ENCODE results near the gene RAB5B. TPM values are rescaled to one million over a fixed set of nuclear protein-coding genes. Genes with fewer than 3 reads are reported as not detected.
"Not testable (repeated sequence)": the region's sequence is repeated elsewhere in the genome, so short reads cannot be mapped to it uniquely, and the experiment has no call there.

The RAB5B gene
- polyA plus RNA-seq, 3 donors: 149 to 175 (median 158) TPM

DNA sequence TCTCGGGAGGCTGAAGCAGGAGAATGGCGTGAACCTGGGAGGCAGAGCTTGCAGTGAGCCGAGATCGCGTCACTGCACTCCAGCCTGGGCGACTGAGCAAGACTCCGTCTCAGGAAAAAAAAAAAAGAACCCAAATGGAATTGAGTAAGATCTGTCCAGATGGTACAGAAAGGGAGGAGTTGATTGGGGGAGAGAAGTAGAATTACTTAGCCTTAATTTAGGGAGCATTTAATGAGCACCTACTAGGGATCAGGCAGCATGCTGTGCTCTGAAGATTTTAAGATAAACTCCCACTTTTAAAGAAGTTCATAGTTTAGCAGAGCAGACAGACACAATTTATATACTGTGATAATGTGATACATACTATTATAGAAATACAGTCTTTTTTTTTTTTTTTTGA is 4.5 kb downstream of the RAB5B start:
- DNase-seq: no peak

DNA sequence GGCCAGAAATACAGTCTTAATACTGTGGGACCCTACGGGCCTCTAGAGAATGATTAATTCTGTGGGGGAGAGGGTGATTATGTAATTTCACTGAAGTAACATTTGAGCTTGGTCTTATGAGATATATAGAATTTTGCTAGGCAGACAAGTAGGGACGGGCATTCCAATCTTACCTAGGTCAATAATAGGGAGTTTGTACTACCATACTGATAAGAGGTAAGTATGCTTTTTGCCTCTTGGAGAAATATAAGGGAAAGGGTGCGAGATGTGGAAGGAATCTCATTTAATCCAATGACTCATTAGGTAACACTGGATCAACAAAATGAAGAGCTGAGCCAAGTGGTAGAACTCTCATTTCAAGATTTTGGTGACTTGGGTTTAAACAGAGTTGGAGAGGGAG is 5.2 kb downstream of the RAB5B start:
- DNase-seq: no peak

DNA sequence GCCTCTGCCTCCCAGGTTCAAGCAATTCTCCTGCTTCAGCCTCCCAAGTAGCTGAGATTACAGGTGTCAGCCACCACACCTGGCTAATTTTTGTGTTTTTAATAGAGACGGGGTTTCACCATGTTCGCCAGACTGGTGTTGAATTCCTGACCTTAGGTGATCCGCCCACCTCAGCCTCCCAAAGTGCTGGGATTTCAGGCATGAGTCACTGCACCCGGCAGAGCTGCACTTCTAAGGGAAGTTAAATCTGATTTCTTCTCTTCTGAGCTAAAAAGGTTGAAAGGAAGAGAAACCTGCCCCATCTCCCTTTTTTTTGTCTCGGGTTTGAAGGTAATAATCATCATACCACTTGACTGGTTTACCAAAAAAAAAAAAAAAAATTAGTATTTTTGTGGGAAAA is 8.0 kb downstream of the RAB5B start:
- not testable (repeated sequence) for DNase-seq

DNA sequence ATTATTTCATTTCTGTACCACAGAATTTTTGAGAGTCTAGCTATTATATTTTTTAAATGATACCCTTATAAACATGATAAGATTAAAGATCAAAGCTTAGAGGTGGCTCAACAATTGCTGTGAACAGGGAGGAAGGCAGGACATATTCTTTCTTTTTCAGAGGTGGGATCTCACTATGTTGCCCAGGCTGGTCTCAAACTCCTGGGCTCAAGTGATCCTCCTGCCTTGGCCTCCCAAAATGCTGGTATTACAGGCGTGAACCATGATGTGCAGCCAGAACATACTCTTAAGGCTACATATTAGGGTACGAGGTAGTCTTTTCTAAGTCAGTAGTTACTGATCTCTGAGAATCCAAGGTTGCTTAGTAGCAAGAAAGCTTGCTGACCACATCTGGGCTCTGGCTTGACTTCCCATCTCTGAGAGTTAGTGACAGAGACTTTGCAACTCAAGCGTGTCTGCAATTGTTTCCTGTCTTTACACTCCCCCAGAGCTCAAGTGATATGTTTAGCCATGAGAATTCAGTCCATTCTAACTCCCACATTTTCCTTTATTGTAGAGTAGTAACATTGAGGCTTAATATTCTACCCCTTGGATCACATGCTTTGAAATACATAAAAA is 8.6 kb downstream of the RAB5B start:
- peak; percentile 61 for DNase-seq

DNA sequence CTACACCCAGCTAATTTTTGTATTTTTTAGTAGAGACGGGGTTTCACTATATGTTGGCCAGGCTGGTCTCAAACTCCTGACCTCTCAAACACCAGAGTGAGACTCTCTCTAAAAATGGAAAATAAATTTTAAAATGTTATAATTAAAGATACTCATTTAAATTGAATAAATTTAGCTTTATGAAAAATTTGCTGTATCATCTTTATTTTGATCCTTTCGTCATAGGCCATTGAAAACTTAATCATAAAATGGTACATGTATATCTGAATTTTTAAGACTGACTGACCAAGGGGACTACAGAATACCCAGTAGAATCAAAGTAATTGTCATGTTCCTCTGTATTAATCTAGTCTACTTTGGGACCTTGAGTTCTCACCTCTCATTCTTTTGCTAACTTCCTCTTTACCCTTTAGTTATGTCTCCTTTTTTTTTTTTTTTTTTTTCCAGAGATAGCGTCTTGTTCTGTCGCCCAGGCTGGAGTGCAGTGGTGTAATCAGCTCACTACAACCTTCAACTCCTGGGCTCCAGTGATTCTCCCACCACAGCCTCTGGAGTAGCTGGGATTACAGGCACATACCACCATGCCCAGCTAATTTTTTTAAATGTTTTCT is 9.5 kb downstream of the RAB5B start:
- no peak for DNase-seq

DNA sequence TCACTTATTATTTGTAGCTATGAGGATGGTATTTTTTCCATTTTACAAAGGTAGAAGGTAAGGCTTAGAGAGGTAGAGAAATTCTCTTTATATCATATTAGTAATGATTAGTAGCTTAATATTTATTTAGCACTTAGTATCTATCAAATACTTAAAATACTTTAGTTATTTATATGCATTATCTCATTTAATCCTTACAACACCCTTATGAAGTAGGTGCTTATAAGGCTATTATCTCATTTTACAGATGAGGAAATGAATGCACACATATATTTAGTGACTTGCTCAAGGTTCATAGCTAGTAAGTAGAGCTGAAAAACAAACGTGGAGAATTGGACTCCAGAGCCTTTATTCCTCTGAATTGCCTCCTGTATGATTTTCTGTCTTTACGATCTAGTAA is 11.0 kb downstream of the RAB5B start:
- no peak for DNase-seq

DNA sequence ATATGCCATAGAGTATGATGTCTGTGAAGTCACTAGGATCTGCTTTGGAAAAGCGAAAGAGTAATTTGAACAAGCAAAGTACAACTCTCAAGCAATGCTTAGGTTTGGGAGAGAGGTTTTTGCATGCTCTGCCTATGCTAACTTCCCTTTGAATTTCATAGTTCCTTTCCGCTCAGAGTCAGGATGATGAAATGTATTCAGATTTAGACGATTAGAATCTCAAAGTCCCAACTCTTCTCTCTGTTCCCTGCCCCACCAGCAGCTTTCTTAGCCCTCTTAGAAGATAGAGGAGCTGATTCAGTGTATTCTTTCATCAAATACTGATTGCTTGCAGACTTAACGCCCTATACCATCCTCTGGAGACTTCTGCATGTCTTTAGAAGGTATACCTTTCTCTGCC is 11.5 kb downstream of the RAB5B start:
- DNase-seq: no peak

DNA sequence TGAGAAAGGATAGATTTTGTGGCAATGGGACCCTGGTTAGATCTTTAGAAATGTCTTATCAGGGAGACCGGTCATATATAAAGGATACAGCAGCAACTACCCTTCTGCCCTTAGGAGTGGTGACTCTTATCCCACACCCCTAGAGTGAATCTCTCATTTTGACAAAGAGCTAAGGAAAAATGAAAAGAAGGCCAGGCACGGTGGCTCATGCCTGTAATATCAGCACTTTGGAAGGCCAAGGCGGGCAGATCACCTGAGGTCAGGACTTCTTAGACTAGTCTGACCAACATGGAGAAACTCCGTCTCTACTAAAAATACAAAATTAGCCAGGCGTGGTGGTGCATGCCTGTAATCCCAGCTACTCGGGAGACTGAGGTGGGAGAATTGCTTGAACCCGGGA is 12.1 kb downstream of the RAB5B start:
- DNase-seq: not testable (repeated sequence)

DNA sequence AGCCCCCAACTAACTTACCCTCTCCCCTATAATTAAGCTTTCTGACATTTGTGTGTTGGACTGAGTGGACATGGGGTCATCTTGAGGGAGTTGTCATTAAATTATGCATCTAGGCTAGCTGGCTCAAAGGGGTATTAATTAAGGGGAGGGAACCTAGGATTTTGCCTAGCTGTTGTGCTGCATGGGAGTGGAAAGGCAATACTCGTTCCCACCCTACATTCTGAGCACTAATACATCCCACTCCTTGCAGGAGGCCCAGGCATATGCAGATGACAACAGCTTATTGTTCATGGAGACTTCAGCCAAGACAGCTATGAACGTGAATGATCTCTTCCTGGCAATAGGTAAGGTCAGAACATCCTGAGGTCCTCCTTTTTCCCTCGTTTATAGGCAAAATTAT is 17.2 kb downstream of the RAB5B start:
- no peak for DNase-seq

DNA sequence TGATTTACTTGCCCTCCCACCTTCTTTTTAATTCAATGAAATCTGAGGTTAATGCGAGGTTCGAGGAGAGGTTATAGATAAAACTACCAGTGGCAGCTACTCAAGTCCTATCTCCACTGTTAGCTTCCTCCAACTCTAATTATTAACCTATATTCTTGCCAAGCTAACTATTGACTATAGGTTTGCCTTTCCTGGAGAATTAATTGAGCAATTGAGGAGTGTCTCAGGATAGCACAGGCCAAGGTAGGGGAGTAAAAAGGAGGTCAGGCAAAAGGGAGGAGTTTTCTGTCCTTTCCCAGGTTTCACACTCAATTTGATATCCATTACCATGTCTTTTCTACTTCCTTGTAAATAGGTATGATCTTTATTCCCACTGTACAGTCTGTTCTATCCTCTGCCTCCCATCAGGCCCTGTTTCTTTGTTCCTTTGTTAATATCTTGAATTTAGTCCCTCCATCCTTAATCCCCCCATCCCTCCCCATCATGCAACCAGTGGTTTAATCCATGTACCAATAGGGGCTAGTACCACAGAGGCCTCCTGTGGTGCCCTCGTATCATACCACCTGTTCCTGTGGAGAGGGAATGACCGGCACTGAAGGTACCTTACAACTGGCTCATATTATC is 19.5 kb downstream of the RAB5B start:
- DNase-seq: no peak

DNA sequence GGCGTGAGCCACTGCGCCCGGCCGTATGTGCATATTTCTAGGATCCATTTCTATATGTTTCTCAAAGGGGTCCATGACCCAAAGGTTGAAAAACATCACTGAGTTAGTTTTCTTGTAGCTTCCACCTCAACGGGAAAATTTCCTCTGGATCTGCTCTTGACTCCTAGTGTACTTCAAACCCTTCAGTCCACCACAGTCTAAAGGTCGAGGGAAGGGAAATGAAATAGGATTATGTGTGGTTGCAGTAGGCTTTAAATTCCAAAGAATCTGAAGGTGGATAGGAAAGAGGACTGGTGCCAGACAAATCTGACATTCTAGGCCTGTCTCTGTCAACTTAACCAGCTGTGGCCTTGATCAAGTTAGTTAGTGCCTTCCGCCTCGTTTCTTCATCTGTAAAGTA is 21.5 kb downstream of the RAB5B start:
- DNase-seq: no peak

DNA sequence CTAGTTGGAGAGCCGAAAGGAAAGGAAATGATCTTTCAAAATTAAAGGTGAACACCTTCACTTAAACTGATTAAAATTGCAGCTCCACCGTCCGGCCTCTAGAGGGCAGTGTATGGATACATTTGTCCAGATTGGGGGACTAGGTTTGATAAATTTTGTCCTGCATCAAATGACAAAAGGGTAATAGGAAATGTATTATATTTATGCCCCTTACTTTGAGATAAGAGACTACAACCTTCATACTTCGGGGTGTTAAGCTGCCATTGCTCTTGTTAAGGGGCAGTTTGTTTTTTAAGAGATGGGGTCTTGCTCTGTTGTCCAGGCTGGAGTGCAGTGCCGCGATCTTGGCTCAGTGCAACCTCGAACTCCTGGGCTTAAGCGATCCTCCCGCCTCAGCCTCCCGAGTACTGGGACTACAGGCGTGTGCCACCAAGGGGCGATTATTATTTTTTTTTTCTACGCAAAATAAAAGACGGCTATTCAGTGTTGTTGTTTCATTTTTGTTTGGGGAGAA is 22.4 kb downstream of the RAB5B start:
- peak; percentile 71 for DNase-seq

DNA sequence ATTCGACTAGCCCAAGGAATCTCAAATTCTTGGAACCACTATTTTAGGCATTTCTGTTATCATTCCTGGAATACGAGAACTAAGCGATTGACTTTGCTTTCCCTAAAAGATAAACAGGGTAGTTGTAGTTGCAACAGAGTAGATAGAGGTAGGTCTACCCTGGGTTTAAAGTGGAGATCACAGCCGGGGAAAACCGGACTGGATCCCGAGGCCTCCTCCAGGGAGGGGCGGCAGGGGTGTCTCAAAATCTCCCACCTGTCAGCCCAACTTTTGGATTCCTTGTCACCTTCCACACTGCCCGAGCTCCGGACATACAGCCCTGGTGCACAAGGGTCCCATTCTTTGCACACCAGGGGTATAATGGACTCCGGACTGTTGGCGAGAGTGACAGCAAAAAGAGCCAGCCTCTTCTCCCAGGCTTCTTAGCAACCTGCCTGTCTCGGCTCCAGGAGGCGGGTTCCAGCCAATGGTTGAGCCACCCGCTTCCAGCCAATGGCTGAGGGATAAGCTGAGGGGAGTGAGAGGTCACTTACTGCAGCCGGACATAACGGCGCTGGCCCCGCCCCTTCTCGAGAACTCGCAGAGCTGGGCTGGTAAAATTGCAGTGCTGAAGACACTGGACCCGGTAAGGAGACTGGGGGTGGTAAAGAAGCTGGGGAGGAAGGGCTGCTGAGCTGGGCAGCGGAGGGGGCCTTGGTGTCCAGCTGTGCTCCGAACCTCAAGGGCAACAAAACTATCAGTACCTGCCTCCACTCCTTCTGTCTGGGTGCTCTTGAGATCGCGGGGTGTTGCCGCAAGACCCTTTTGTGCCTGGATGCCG is 23.0 kb downstream of the RAB5B start, which contains the start of gene SUOX:
Gene SUOX (plus strand): TSS at position 562 of the 820 bp plus-strand sequence. CDS start 4,946 bp downstream, outside the sequence.
- DNase-seq: peak; percentile 98

DNA sequence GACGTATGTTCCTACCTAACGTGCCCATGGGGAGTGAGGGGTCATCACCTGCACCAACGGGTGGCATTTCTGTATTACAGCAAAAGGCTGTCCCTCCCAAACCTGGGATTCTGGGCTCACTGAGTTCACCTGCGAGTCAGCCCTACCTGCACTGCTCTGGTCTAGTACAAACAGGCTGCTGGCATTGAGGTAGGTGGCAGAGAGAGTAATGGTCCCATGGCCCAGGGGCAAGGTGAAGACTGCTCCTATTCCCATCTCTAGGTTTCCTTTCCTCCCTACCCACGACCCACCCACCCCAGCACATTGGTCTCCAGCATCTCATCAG is 23.6 kb downstream of the RAB5B start:
- no peak for DNase-seq

DNA sequence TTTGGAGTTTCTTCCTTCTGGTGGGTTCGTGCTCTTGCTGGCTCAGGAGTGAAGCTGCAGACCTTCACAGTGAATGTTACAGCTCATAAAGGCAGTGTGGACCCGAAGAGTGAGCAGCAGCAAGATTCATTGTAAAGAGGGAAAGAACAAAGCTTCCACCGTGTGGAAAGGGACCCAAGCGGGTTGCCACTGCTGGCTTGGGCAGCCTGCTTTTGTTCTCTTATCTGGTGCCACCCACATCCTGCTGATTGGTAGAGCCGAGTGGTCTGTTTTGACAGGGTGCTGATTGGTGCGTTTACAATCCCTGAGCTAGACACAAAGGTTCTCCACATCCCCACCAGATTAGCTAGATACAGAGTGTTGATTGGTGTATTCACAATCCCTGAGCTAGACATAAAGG is 25.6 kb downstream of the RAB5B start:
- not testable (repeated sequence) for DNase-seq

DNA sequence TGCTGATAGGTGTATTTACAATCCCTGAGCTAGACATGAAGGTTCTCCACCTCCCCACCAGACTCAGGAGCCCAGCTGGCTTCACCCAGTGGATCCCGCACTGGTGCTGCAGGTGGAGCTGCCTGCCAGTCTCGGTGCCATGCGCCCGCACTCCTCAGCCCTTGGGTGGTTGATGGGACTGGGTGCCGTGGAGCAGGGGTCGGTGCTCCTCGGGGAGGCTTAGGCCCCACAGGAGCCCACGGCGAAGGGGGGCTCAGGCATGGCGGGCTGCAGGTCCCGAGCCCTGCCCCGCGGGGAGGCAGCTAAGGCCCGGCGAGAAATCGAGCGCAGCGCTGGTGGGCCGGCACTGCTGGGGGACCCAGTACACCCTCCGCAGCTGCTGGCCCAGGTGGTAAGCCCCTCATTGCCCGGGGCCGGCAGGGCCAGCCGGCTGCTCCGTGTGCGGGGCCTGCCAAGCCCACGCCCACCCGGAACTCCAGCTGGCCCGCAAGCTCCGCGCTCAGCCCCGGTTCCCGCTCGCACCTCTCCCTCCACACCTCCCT is 26.2 kb downstream of the RAB5B start:
- not testable (repeated sequence) for DNase-seq

DNA sequence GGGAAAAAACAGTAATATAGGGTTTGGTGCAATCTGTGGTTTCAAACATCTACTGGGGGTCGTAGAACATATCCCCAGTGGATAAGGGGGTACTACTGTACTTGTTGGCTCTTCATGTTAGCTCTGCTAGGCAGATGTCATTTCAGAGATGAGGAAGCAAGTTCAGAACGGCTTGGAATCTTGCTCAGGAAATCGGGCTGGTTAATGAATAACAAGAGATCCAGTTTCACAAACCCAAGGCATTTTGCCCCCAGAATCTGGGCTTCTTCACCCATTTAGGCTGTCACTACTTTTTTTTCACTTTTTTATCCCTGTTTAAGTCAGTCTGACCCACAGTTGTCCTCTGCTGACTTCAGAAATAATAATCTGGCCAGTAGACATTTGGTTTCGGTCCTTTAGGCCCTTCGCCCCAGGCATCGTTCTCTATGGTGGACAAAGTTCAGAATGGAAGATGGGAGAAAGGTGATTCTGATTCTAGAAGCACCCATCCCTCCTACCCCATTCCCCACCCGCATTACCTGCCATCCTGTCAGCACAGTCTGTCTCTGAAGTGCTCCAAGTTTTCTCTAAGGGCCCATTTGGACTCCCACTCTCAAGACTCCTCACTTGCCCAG is 27.7 kb downstream of the RAB5B start:
- no peak for DNase-seq

DNA sequence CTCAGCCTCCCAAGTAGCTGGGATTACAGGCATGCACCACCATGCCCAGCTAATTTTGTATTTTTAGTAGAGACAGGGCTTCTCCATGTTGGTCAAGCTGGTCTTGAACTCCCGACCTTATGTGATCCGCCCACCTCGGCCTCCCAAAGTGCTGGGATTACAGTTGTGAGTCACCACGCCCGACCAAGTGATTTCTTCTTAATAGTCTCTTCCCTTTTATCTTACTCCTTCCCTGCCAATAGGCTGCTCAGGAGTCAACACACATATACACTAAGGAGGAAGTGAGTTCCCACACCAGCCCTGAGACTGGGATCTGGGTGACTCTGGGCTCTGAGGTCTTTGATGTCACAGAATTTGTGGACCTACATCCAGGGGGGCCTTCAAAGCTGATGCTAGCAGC is 29.5 kb downstream of the RAB5B start:
- not testable (repeated sequence) for DNase-seq

DNA sequence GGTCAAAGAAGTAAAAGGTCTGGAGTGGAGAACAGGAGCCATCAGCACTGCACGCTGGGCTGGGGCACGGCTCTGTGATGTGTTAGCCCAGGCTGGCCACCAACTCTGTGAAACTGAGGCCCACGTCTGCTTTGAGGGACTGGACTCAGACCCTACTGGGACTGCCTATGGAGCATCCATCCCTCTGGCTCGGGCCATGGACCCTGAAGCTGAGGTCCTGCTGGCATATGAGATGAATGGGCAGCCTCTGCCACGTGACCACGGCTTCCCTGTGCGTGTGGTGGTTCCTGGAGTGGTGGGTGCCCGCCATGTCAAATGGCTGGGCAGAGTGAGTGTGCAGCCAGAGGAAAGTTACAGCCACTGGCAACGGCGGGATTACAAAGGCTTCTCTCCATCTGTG is 30.3 kb downstream of the RAB5B start:
- no peak for DNase-seq

DNA sequence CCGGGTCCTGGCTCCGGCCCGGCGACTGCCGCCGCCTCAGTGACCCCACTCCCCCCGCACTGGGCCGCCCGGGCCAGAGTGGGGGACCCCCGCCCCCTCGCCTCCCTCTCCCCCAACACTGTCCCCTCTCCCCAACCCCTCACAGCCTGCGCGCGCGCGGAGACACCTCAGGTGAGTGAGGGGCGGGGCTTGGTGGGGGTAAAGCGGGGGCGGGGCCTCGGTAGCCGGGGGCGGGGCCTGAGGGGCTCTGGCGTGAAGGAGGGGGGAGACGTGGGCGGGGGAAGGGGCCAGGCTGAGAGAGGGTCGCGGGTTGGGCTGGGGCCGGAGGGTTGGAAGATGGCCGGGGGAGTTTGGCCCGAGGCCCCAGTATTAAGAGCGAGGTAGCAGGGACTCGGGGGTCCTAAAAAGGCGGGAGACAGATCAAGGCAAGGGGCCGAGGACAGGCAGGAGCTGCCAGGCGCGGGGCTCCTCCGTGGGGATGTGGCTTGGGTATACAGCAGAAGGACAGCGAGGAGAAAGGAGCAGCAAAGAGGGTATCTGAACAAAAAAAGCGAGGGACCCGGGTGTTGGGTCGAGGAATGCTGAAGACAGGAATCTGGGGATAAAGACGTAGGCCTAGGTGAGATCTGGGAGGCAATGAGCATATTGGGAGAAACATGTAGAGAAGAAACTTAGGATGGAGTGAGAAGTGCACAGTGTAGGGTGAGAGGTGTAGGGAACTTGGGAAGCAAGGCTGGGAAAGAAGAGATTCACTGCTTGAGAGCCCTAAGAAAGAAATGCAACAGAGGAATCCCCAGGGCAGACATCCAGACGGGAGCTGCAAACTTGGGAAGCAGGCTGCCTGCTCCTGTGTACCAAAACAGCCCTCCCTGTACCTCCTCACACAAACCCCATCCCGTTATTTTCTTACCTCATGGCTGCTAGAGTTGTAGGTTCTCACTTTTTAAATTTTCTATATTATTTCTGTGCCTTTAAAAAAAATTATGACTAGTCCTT is 34.0 kb downstream of the RAB5B start:
- peak; percentile 68 for DNase-seq
